Neural progenitor cell (in vitro differentiated cells): ENCODE results near the gene PEX26.

Source experiments
- EZH2 ChIP-seq: fragments of 200-600 bp; sonication (generic); IDR thresholded peaks from 2 replicates; pipeline ENCODE4 v1.6.1; 2017; ENCODE audit warnings: antibody characterized with exemption, mild to moderate bottlenecking, moderate library complexity
- EZH2phosphoT487 ChIP-seq: fragments of 200-600 bp; sonication (generic); IDR thresholded peaks from 2 replicates; pipeline ENCODE4 v1.6.1; 2017; ENCODE audit warnings: antibody characterized with exemption
- TF ChIP-seq, protein P1 (sequence below): fragments of 200-600 bp; sonication (generic); IDR thresholded peaks from 2 replicates; pipeline ENCODE4 v1.5.1; 2017; ENCODE audit warnings: antibody characterized with exemption, mild to moderate bottlenecking

DNA sequence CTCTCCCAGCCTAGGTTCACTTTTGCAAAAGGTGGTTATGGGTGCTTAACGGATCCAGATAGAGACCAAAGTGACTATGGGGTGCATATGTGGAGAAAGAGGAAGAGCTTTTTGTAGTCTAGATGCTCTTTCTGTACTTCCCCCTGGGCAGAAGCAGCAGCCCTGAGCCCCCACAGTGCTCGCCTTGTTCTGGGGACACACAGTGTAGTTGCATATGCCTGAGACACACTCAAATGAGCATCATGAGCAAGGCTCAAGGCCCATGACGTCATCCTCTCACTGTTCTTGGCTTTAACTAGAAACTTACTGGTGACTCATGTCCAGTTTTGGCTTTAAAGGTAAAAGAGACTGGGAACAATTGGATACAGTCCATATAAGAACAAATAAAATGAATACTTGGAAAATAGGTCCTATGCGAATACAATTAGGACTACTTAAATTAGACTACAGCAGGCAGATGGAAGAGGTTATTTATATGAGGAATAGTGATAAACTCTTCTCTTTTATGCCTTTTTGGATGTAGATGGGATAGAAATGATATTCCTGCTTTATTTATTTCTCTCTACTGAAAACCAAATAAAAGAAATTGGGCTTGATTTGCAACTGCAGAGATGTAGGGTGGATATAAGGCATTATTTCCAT, 20.1 kb upstream of the PEX26 start:
- TF ChIP-seq, protein P1, sequence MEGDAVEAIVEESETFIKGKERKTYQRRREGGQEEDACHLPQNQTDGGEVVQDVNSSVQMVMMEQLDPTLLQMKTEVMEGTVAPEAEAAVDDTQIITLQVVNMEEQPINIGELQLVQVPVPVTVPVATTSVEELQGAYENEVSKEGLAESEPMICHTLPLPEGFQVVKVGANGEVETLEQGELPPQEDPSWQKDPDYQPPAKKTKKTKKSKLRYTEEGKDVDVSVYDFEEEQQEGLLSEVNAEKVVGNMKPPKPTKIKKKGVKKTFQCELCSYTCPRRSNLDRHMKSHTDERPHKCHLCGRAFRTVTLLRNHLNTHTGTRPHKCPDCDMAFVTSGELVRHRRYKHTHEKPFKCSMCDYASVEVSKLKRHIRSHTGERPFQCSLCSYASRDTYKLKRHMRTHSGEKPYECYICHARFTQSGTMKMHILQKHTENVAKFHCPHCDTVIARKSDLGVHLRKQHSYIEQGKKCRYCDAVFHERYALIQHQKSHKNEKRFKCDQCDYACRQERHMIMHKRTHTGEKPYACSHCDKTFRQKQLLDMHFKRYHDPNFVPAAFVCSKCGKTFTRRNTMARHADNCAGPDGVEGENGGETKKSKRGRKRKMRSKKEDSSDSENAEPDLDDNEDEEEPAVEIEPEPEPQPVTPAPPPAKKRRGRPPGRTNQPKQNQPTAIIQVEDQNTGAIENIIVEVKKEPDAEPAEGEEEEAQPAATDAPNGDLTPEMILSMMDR = no peak
- TF ChIP-seq EZH2 = no peak
- TF ChIP-seq EZH2phosphoT487 = no peak
